Ishikawa (cell line): ENCODE data around the gene MEFV.

Source experiments
- CEBPB ChIP-seq: IDR thresholded peaks from 2 replicates; pipeline ENCODE4 v1.6.1; 2012
- EGR1 ChIP-seq: IDR thresholded peaks from 2 replicates; pipeline ENCODE4 v1.6.1; 2012
- EP300 ChIP-seq: IDR thresholded peaks from 2 replicates; pipeline ENCODE4 v1.6.1; 2012; ENCODE audit warnings: borderline replicate concordance
- FOXM1 ChIP-seq: IDR thresholded peaks from 2 replicates; pipeline ENCODE4 v1.6.1; 2012; ENCODE audit warnings: low read depth, borderline replicate concordance
- NFIC ChIP-seq: IDR thresholded peaks from 2 replicates; pipeline ENCODE4 v1.6.1; 2012
- RAD21 ChIP-seq: IDR thresholded peaks from 2 replicates; pipeline ENCODE4 v1.6.1; 2012; ENCODE audit warnings: low read depth
- TAF1 ChIP-seq: IDR thresholded peaks from 2 replicates; pipeline ENCODE4 v1.6.1; 2012; ENCODE audit warnings: low read depth, mild to moderate bottlenecking
- TEAD4 ChIP-seq: IDR thresholded peaks from 2 replicates; pipeline ENCODE4 v1.6.1; 2012
- YY1 ChIP-seq: IDR thresholded peaks from 2 replicates; pipeline ENCODE4 v1.6.1; 2012; ENCODE audit warnings: low read depth
- ZBTB7A ChIP-seq: IDR thresholded peaks from 2 replicates; pipeline ENCODE4 v1.6.1; 2012; ENCODE audit warnings: low read depth
- TF ChIP-seq, protein P1 (sequence below): IDR thresholded peaks from 2 replicates; pipeline ENCODE4 v1.6.1; 2012
- TF ChIP-seq, protein P2 (sequence below): IDR thresholded peaks from 2 replicates; pipeline ENCODE4 v1.6.1; 2012; ENCODE audit warnings: low read depth, mild to moderate bottlenecking
- TF ChIP-seq, protein P3 (sequence below): IDR thresholded peaks from 2 replicates; pipeline ENCODE4 v1.6.1; 2012

DNA sequence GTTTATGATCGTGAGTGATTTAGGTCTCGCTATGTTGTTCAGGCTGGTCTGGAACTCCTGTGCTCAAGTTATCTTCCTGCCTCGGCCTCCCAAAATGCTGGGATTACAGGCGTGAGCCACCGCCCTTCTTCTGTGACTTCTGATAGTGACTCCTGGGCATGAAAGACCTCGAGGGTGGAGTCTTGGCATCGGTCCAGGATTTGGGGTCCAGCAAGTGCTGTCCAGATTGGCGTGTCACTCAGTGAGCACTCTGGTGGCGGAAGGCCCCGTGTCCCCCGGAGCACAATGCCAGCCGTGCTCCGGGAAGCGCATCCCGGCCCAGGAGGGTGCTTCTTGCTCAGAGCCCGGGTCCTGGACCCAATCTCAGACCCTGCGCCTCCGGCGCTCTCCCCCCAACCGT is 61.6 kb downstream of the MEFV start:
- TF ChIP-seq, protein P1, sequence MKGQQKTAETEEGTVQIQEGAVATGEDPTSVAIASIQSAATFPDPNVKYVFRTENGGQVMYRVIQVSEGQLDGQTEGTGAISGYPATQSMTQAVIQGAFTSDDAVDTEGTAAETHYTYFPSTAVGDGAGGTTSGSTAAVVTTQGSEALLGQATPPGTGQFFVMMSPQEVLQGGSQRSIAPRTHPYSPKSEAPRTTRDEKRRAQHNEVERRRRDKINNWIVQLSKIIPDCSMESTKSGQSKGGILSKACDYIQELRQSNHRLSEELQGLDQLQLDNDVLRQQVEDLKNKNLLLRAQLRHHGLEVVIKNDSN: no peak
- no peak for TF ChIP-seq EGR1
- TF ChIP-seq EP300: no peak
- TF ChIP-seq RAD21: no peak
- no peak for TF ChIP-seq FOXM1
- TF ChIP-seq, protein P2, sequence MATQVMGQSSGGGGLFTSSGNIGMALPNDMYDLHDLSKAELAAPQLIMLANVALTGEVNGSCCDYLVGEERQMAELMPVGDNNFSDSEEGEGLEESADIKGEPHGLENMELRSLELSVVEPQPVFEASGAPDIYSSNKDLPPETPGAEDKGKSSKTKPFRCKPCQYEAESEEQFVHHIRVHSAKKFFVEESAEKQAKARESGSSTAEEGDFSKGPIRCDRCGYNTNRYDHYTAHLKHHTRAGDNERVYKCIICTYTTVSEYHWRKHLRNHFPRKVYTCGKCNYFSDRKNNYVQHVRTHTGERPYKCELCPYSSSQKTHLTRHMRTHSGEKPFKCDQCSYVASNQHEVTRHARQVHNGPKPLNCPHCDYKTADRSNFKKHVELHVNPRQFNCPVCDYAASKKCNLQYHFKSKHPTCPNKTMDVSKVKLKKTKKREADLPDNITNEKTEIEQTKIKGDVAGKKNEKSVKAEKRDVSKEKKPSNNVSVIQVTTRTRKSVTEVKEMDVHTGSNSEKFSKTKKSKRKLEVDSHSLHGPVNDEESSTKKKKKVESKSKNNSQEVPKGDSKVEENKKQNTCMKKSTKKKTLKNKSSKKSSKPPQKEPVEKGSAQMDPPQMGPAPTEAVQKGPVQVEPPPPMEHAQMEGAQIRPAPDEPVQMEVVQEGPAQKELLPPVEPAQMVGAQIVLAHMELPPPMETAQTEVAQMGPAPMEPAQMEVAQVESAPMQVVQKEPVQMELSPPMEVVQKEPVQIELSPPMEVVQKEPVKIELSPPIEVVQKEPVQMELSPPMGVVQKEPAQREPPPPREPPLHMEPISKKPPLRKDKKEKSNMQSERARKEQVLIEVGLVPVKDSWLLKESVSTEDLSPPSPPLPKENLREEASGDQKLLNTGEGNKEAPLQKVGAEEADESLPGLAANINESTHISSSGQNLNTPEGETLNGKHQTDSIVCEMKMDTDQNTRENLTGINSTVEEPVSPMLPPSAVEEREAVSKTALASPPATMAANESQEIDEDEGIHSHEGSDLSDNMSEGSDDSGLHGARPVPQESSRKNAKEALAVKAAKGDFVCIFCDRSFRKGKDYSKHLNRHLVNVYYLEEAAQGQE: no peak
- TF ChIP-seq NFIC: no peak
- TF ChIP-seq YY1: no peak
- TF ChIP-seq CEBPB: no peak
- TF ChIP-seq TAF1: no peak
- TF ChIP-seq TEAD4: no peak
- TF ChIP-seq, protein P3, sequence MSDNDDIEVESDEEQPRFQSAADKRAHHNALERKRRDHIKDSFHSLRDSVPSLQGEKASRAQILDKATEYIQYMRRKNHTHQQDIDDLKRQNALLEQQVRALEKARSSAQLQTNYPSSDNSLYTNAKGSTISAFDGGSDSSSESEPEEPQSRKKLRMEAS: no peak
- TF ChIP-seq ZBTB7A: no peak
